ENCODE data around the gene ACVR1. TPM values are rescaled to one million over a fixed set of nuclear protein-coding genes. Genes with fewer than 3 reads are reported as not detected.

ACVR1 gene
- total and polyA plus RNA-seq, 8 donors, result 27.3 to 37.7 (median 31.8) TPM

- no peaks in the 10 kb centered on the region for H3K27me3 ChIP-seq
- H3K9me3 ChIP-seq, result no peaks in the 10 kb centered on the region
- H3K36me3 ChIP-seq, result no peaks in the 10 kb centered on the region
- peaks cover 25 to 38% of the 10 kb centered on the region in 2 donors for H3K4me1 ChIP-seq
- no peak overlapping the region for H3K4me3 ChIP-seq
- DNase-seq, result no peak
- no peak for ATAC-seq
- H3K27ac ChIP-seq, result no peak overlapping the region
- intact Hi-C loops (cut with DNase I), result no loop called here
- TF ChIP-seq CTCF (IDR thresholded peaks at IDR 0.05), result no peak
Measured at GRCh38 chr2:157843081-157843480, 33.0 kb downstream of the ACVR1 start.

- Histone ChIP-seq H3K27ac (no peak overlapping the region), H3K36me3 (no peaks in the 10 kb centered on the region), H3K9me3 (no peaks in the 10 kb centered on the region), H3K4me3 (no peak overlapping the region), H3K4me1 (peaks cover 25 to 43% of the 10 kb centered on the region in 2 donors), H3K27me3 (no peaks in the 10 kb centered on the region)
- no peak for TF ChIP-seq CTCF (IDR thresholded peaks at IDR 0.05)
- intact Hi-C loops (cut with DNase I), result no loop called here
- DNase-seq (no peak), ATAC-seq (no peak)
Measured at GRCh38 chr2:157842106-157842879, 33.8 kb downstream of the ACVR1 start.

- no peak for TF ChIP-seq CTCF (IDR thresholded peaks at IDR 0.05)
- H3K27ac ChIP-seq, result no peak overlapping the region
- no peaks in the 10 kb centered on the region for H3K27me3 ChIP-seq
- DNase-seq (no peak), ATAC-seq (no peak)
- peaks cover 25 to 43% of the 10 kb centered on the region in 2 donors for H3K4me1 ChIP-seq
- intact Hi-C loops (cut with DNase I), result no loop called here
- no peak overlapping the region for H3K4me3 ChIP-seq
- no peaks in the 10 kb centered on the region for H3K36me3 ChIP-seq
- H3K9me3 ChIP-seq, result no peaks in the 10 kb centered on the region
Measured at GRCh38 chr2:157841485-157841884, 34.6 kb downstream of the ACVR1 start.

- DNase-seq, result peak in 1 of 4 donors; percentile 57
- Histone ChIP-seq H3K36me3 (no peaks in the 10 kb centered on the region), H3K27me3 (no peaks in the 10 kb centered on the region), H3K4me1 (peaks cover 25 to 43% of the 10 kb centered on the region in 2 donors), H3K4me3 (no peak overlapping the region), H3K9me3 (no peaks in the 10 kb centered on the region), H3K27ac (peak overlapping the region in 1 of 2 donors; percentile 37)
- ATAC-seq, result peak; percentile 70
- intact Hi-C loops (cut with DNase I), result no loop called here
- TF ChIP-seq CTCF (IDR thresholded peaks at IDR 0.05), result no peak
Measured at GRCh38 chr2:157840568-157841156, 35.5 kb downstream of the ACVR1 start.

- H3K4me3 ChIP-seq, result no peak overlapping the region
- H3K27me3 ChIP-seq, result no peaks in the 10 kb centered on the region
- H3K27ac ChIP-seq, result no peak overlapping the region
- intact Hi-C loops (cut with DNase I), result no loop called here
- ATAC-seq (no peak), DNase-seq (no peak)
- H3K36me3 ChIP-seq, result no peaks in the 10 kb centered on the region
- peaks cover 25 to 43% of the 10 kb centered on the region in 2 donors for H3K4me1 ChIP-seq
- TF ChIP-seq CTCF (IDR thresholded peaks at IDR 0.05), result no peak
- no peaks in the 10 kb centered on the region for H3K9me3 ChIP-seq
Measured at GRCh38 chr2:157839822-157840221, 36.3 kb downstream of the ACVR1 start.
